HG02840 (cell line): Measurements from ENCODE around the gene LDB2.

Source experiments
- ATAC-seq: cut with Tn5 transposase; IDR thresholded peaks from one replicate; pipeline ENCODE4 v1.9.1; 2021; ENCODE audit warnings: mild to moderate bottlenecking, moderate library complexity, moderate number of reproducible peaks; ENCODE audit not compliant: unreplicated experiment, low FRiP score

The LDB2 gene

DNA sequence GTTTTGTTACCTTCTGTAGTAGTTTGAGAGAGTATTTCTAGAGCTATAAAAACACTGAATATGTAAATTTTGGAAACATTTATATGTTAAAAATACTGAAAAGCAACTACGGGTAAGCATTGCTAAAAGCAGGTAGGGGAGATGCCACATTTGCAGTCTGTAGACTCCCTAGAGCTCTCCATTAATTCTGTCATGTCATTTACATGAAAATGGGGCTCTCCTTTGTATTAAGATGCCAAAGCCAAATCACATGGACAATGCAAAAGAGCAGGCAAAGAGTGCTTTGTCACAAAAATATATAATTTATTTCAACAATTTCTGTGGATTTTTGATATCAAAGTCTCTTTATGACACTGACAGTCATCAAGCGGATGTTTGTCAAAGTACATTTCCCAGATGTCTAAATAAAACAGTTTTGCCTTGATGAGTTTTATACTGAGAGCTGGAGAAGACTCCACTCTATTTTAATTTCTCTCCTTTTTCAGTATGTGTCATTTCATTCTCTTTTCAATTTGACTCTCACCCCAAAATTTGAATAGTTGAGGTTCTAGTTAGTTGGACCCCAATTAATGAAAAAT is 51.8 kb downstream of the LDB2 start:
- no peak for ATAC-seq

DNA sequence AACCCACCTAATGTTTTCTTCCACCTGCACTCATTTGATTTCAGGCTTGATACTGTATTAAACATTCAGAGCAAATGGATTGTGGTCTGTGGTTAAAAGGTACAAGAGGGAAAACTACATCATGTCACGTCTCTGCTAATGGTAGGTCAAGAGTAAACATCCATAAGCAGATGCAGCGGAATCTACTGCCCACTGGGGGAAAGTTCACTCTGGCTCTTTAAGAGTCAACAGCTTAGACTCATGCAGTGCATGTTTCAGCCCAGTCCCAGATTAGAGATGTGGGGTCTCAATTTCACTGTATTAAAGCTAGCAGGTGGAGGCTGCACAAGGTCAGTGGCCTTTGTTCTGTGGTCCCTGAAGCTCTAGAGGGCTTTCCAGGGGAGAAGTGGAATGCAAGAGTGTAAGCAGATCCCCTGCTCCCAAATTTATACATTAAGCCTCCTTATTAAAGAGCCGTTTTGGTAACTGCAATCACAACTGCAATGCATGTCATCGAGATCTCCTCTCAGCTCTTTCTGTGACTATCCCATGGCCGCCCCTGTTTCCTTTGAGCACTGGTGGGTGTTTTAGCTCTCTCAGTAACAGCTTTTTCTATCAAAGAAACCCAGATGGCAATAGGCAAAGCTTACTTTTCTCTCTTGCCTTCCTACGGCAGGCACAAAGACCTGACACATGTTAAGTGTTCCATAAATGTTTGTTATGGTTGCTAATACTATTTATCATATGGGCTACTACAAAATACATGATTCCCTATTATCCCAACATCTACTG is 53.4 kb downstream of the LDB2 start:
- no peak for ATAC-seq

DNA sequence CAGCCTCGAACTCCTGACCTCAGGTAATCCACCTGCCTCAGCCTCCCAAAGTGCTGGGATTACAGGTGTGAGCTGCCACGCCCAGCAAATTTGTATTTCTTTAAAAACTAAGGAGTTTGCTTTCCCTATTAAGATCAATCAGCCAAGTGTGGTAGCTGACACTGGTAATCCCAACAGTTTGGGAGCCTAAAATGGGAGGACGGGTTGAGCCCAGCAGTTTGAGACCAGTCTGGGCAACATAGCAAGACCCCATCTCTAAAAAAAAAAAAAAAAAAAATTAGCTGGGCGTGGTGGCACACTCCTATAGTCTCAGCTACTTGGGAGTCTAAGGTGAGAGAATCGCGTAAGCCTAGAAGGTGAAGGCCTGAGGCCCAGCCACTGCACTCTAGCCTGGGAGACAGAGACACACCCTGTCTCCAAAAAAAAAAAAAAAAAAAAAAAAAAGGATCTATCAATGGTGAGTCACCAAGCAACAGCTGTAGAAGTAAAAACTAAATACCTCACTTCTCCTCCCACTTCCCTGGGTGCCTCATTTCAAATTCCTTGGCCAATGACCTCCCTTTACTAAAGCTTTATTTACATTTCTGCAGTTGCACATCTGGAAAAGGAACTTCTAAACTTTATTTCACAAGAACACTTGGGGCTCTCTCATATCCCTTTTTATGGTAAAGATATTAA is 54.5 kb downstream of the LDB2 start:
- ATAC-seq = no peak

DNA sequence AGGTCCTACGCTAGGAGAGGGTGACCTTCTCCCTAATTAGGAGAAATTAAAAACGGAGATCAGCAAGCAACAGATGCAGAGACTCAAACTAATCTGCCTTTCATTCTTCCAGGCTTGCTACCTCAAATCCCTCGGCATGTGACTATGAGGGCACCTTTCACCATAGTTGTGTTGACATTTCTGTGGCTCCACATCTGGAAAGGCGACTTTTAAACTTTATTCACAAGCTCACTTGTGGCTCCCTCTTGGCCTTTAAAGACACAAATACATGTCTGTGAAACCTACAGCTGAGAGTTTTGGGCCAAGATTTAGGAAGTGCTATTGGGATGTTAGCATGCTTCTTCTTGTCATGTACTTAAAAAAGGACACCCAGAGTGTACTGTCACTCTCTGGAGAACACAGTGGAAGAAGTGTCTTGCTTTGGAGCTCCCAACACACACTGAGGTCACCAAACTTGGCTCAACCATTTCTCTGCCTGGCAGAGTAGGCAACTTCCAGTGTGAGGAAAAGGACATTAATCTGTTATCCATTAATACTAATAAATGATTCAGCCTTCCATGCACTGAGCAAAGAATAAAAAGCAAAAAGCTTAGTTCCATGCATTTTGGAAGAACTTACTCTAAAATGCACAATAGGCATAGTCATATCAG is 60.1 kb downstream of the LDB2 start:
- no peak for ATAC-seq

DNA sequence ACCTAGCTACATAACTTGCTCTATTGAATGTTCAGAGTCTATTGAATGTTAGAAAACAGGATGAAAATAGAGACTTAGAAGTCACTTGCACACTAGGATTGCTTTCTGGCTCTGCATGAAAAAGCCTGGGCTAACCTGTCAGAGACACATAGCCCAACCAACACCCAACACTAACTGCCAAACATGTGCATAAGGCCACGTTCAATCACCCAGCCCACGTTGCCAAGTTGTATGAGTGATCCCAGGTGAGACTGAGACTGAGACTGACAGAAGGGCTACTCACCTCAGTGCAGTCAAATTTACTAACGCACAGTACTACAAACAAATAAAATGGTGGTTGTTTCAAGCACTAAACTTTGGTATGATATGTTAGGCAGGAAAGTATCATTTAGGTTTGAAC is 61.0 kb downstream of the LDB2 start:
- ATAC-seq = no peak

DNA sequence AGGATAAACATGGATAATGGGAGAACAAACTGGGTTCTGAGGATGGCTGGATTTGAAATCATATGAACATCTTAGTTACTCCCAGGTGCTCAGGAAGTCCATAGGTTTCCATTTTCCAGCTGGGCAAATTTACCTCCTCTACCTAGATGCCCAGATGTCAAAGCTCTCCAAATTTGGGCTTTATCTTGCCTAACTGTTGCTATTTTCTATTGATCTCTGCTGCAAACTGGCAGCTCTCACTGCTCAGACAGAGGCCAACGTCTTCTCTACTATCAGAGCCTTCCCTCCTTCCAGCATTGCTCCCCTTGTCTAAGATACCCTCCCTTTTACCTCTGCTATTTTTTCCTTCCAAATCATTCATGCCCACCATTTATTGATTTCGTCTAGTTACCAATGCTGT is 62.1 kb downstream of the LDB2 start:
- no peak for ATAC-seq

DNA sequence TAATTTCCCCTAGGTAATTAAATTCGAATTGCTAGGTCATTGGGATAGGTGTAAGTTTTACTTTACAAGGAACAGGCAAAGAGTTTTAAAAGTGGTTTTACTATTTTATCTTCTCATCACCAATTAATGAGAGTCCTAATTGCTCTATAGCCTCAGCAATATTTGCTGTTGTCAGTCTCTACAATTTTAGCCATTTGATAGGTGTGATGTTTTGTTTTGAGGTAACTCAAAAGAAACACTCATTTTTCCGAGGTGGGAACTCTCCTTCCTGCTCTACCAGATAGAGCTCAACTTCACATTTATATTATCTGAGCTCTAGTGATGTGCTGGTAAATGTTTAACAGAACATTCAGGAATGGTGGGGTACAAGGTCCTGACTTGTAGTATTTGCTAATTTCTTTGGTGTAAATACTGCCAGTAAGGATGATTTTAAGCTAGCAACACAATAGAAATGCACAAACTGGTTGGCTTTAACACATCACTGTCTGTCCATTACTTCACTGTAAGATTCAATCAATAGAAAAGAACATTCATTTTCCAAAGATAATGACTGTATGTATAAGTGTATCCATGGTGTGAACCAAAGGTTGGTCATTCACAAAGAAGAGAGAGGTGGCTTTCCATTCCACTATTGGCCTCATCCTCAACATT is 62.7 kb downstream of the LDB2 start:
- no peak for ATAC-seq

DNA sequence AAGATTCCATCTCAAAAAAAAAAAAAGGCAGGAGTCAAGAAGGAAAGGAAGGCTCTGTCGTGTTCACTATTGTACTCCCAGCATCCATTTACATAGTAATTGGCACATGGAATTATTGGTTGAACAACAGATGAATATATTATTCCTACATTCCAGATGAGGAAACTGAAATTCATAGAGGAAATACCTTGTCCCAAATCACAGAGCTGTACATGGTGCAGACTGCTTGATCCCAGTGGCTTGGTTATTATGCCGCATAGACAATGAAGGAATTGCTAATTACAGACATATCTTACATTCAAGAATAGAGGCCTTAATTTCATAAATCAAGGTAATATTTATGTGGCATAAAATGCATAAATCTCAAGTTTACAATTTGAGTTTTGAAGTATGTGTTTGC is 63.6 kb downstream of the LDB2 start:
- no peak for ATAC-seq

DNA sequence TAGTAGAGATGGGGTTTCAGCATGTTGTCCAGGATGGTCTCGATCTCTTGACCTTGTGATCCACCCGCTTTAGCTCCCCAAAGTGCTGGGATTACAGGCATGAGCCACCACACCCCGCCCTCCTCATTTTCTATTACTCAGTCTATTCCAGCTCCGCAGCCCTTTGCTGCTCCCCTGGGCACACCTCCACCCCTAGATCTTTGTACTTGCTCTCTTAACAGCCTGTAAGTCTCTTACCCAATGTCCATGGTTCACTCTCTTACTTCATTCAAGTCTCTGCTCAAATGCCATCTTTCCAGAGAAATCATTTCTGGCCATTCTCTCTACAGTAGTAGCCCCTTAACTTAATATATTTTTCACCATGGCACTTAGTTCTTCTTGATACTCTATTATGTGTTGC is 64.7 kb downstream of the LDB2 start:
- ATAC-seq = no peak

DNA sequence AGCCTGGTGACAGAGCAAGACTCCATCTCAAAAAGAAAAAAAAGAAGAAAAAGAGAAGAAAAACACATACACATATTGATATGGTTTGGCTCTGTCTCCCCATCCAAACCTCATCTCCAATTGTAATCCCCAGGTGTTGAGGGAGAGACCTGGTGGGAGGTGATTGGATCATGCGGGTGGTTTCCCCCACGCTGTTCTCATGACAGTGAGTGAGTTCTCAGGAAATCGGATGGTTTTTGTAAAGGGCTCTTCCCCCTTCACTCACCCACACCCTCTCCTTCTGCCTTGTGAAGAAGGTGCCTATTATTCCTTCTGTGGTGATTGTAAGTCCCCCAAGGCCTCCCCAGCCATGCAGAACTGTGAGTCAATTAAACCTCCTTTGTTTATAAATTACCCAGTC is 68.4 kb downstream of the LDB2 start:
- no peak for ATAC-seq

DNA sequence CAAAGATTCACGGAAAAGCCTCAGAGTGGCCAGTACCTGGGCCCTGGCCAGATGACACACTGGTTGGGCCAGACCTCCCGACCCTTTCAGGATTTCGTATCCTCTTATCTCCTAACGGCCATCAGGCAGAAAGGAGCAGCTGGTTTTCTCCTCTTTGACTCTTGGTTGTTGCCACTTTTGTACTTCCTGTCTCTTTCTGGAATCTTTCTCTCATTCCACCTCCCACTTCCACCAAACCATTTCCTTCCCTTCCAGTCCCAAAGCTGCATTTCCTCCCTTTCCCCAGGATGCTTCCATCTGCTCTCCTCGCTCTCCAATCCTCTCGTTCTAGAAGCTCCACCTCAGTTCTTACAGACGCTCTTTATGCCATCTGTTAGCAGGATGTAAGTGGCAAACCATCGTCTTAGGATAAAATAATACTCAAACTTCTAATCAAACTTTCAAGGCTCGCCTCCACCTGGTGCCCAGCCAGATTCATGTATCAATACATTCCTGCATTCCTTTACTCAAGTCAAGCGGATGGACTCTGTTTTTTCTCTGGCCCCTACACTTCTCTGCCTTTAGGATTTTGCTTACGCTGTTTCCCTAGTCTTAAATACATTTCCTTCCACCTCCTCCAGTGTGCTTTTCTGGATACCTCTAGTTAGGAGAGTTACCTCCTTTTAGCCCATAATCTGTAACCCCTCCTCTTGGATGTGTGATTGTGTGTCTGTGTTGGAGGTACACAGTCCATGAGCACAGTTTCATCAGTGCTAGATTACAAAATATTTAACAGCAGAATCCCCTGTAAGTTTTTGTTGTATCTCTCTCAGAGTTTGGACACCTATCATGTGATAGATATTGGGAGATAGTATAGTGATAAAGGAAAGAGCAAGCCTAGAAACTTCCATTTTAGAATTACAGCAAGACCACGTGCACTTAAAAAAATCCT is 70.4 kb downstream of the LDB2 start:
- ATAC-seq = no peak

DNA sequence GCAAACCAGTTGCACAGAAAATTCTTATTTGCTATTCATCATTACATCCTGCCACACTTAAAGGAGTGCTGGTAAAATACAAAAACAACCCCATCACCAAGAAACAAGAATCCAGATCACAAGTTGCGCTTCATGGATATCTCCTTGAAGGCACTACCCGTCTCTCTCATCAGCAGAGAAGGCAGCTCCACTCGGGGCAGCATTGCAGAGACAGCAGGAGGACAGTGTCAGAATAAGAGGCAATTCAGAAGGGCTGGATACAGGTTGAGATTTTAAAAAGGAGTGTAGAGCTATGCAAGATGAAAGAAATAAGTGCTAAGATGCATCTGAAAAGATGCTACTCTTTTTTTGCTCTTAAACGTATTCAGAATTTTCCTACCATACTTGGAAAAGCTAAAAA is 71.4 kb downstream of the LDB2 start:
- ATAC-seq = no peak

DNA sequence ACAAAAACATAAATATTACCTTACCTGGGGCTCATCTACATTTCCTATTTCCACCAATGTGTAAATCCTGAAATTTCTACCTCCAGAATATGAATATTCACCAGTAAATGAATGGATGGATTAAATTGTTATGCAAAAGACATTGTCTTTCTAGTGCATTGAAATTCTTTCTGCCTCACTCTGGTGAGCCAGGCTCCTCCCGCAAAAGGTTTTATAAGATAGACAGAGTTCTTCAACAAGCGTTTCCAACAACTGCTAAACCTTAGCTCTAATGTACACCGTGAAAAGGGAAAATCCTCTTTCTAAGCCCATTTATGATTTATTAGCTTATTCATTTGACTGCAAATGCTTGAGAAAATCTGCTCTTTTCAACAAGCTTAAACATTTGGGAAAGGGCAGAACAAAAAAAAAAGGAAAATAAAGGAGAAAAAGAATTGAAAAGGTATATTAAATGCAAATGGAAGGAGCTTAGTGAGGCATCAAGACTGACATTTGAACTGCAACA is 72.0 kb downstream of the LDB2 start:
- ATAC-seq = no peak

DNA sequence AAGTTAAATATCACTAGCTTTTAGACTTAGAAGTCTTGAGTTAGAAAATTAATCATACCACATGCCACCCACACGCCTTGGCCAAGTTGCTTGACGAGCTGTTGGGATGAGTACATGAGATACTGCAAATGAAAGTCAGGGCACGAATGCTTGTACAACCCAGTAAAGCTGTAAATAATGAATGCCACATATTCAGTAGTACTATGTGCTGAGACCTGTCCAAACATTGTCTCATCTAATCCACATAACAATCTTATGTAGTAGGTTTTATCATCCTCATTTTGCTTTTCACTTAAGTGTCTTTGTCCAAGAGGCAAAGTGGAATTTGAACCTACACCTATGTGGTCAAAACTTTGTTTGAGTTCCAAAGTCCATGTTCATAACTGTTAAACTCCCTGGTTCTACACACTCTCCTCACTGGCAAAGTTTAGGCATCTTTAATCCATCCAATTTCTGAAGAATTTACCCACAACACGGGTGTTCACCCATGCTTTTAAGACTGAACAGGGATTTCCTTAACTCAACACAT is 74.1 kb downstream of the LDB2 start:
- ATAC-seq = no peak

DNA sequence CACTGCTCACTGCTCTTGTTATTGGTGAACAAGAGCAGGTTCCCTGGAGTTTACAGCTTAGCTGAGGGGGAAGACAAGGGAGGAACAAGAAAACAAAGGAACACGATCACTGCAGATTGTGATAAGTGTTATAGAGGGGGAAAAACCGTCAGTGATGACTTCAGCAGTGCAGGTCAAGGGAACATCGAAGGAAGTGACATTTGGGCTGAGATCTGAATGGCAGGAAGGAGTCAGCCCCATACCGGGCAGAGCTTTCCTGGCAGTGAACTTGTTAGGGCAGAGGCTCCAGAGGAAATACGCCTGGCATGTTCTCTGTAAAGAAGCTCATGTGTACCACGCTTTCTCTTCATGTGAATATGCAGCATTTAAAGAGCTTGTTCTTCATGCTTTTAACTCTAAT is 78.1 kb downstream of the LDB2 start:
- no peak for ATAC-seq

DNA sequence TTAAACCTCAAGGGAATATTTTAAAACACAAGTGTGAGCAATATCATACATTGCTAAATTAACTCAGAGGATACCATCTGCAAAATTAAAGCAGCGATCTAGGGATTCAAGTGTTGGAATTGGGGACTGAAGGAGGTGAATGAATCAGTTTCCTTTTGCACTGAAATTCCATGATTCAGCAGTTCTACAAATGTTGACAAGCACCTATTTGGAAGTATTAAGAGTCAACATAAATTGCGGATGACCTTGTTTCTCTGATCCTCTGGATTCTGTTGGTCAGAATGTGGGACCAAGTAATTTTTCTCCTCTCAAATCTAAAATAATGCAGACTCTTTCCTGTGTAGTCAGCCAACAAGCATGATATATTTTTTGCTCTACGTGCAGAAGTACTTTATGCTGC is 78.8 kb downstream of the LDB2 start:
- no peak for ATAC-seq

DNA sequence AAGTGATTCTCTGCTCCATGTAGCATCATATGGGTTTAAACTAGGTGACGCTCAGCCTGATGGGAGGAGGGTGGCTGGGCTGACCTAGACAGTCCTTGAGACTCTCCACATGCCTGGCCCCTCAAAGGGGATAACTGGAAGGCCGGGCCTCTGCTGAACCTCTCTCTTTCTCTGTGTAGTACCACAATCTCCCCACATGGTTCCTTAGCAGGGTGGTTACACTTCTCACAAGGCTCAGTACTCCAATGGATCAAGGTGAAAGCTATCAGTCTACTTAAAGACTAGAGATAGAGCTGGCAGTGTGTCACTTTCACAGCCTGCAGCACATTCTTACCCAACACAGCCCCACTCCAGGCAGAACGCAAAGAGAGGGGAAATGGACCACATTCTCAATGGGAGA is 80.4 kb downstream of the LDB2 start:
- no peak for ATAC-seq

DNA sequence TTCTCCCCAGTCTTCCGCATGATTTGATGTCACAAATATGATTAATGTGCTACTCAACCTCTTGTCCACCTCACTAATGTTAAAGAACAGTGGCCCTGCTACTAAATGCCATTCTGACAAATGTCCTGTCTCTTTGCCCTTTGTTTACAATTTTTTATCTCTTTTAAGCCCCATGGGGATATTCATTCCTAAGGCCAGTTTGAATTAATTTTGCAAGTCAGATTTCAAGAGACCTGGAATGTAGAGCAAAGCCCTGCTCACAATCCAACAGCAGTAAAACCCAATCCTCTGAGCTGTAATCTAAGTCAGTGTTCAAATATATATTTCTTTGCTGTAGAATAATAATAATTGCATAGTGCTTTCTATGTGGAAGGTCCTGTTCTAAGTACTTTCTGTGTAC is 81.2 kb downstream of the LDB2 start:
- ATAC-seq = no peak

DNA sequence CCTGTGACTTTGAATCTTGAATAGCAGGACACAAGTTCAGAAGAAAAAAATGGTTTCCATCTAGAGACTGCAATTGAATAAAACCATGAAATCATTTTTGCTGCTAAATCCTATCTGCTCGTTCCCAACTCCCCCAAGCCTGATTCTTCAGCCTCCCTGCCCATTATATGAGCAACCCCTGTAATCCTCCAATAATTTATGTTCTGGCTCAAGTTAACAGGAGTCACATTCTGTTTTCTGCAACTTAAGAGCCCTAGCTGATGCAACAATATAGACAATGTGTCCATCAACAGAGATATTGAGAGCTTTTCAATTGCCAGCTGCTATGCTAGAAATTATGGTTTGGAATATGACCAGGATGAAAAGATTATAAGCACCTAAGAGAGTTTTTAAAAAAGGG is 84.1 kb downstream of the LDB2 start:
- ATAC-seq = no peak
